ENCODE data around the gene MRPS15.
"Not testable (repeated sequence)": the region's sequence is repeated elsewhere in the genome, so short reads cannot be mapped to it uniquely, and the experiment has no call there.

The MRPS15 gene

DNA sequence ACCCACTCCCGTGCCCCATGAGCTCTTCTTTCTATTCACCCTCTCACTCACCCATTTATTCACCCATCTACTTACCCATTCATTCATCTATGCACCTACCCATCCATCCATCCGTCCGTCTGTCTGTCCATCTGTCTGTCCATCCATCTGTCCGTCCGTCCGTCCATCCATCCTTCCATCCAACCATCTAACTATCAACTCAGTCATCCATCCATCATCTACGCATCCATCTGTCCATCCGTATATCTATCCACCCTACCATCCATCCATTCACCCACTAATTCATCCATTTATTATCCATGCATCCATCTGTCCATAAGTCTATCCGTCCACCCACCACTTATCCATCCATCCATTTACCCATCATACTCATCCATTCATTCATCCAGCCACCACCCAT is 29.3 kb upstream of the MRPS15 start:
- CTCF ChIA-PET: no interaction called here

DNA sequence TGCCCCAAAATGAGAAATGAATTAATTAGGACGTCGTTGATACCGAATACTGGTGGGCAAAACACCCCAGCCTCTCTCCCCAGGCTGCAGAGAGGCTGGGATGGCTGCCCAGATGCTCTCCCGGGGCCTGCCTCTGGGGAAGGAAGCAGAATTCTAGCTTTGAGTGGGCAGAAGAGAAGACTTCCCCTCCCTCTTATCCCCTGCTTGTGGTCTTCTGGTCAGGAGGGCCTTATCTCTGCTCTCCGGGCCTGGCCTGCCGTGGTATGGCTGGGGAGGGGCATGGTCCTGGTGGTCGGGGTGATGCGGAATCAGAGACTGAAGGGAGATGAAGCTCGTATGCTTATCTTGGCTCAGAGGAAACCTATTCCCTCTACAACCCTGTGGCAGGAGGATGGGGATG is 28.3 kb upstream of the MRPS15 start:
- H3K27ac ChIP-seq: no peak overlapping the region
- TF ChIP-seq, protein P1, sequence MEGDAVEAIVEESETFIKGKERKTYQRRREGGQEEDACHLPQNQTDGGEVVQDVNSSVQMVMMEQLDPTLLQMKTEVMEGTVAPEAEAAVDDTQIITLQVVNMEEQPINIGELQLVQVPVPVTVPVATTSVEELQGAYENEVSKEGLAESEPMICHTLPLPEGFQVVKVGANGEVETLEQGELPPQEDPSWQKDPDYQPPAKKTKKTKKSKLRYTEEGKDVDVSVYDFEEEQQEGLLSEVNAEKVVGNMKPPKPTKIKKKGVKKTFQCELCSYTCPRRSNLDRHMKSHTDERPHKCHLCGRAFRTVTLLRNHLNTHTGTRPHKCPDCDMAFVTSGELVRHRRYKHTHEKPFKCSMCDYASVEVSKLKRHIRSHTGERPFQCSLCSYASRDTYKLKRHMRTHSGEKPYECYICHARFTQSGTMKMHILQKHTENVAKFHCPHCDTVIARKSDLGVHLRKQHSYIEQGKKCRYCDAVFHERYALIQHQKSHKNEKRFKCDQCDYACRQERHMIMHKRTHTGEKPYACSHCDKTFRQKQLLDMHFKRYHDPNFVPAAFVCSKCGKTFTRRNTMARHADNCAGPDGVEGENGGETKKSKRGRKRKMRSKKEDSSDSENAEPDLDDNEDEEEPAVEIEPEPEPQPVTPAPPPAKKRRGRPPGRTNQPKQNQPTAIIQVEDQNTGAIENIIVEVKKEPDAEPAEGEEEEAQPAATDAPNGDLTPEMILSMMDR (conservative IDR thresholded peaks at IDR 0.05; ENCODE audit: low read depth): no peak
- no peak for DNase-seq (ENCODE audit: low spot score)
- POLR2A ChIA-PET (ENCODE audit: low non-redundant PET): no interaction called here
- CTCF ChIA-PET: interaction anchor here (0.6 kb wide), 1 partner anchor 24 kb away, joined by 3 read pairs; no protein-coding TSS in a partner anchor

More for the DNA sequence above, 29.3 kb upstream of the MRPS15 start:
- H3K27ac ChIP-seq: no peak overlapping the region
- POLR2A ChIA-PET (ENCODE audit: low non-redundant PET): no interaction called here
- TF ChIP-seq, protein P1 (conservative IDR thresholded peaks at IDR 0.05; ENCODE audit: low read depth): no peak
- no peak for DNase-seq (ENCODE audit: low spot score)

DNA sequence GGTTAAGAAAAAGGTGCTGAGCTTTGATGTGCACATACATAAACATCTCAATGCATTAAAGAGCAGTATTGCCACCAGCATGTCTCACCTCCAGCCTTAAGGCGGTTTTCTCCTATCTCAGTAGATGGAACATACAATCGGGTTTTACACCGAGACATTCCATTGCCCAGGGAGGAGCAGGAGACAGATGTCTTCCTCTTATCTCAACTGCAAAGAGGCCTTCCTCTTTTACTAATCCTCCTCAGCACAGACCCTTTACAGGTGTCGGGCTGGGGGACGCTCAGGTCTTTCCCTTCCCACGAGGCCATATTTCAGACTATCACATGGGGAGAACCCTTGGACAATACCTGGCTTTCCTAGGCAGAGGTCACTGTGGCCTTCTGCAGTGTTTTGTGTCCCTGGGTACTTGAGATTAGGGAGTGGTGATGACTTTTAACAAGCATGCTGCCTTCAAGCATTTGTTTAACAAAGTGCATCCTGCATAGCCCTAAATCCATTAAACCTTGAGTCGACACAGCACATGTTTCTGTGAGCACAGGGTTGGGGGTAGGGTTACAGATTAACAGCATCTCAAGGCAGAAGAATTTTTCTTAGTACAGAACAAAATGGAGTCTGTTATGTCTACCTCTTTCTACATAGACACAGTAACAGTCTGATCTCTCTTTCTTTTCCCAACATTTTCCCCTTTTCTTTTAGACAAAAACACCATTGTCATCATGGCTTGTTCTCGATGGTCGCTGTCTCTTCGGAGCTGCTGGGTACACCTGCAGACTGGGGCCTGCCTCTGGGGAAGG is 25.3 kb upstream of the MRPS15 start:
- H3K27ac ChIP-seq; DNase-seq (ENCODE audit: low spot score); POLR2A ChIA-PET (ENCODE audit: low non-redundant PET): not testable (repeated sequence)
- CTCF ChIA-PET: interaction anchor here (0.6 kb wide), 1 partner anchor 491 kb away, joined by 3 read pairs; no protein-coding TSS in a partner anchor

DNA sequence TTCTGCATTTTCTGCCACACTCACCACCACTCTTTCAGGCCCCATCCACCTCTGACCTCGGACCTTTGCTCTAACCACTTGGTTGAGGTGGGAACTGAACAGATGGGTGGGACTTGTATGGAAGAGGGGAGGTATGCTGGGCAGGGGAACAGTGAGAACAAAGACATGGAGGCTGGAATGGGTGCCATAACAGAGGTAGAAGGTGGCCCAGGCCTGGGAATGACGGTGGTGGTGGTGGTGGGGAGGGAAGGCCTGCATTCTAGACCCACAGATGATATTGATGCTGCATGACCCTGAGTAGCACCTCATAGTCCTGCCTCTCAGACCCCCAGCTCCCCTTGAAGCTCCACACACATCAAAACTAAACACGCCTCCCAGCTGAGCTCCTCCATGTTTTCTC is 23.7 kb upstream of the MRPS15 start:
- DNase-seq (ENCODE audit: low spot score): no peak
- no peak overlapping the region for H3K27ac ChIP-seq
- TF ChIP-seq, protein P1 (conservative IDR thresholded peaks at IDR 0.05; ENCODE audit: low read depth): no peak
- CTCF ChIA-PET: no interaction called here
- POLR2A ChIA-PET (ENCODE audit: low non-redundant PET): no interaction called here

DNA sequence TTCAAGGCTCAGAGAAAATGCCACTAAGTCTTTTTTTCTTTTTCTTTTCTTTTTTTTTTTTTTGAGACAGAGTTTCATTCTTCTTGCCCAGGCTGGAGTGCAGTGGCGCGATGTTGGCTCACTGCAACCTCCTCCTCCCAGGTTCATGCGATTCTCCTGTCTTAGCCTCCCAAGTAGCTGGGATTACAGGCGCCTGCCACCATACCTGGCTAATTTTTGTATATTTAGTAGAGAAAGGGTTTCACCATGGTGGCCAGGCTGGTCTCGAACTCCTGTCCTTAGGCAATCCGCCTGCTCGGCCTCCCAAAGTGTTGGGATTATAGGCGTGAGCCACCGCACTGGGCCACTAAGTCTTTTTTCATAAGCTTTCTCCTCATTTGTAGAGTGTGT is 23.1 kb upstream of the MRPS15 start:
- CTCF ChIA-PET: interaction anchor here (0.6 kb wide), 1 partner anchor 1126 kb away, joined by 5 read pairs; no protein-coding TSS in a partner anchor
- DNase-seq (ENCODE audit: low spot score); H3K27ac ChIP-seq; POLR2A ChIA-PET (ENCODE audit: low non-redundant PET): not testable (repeated sequence)

DNA sequence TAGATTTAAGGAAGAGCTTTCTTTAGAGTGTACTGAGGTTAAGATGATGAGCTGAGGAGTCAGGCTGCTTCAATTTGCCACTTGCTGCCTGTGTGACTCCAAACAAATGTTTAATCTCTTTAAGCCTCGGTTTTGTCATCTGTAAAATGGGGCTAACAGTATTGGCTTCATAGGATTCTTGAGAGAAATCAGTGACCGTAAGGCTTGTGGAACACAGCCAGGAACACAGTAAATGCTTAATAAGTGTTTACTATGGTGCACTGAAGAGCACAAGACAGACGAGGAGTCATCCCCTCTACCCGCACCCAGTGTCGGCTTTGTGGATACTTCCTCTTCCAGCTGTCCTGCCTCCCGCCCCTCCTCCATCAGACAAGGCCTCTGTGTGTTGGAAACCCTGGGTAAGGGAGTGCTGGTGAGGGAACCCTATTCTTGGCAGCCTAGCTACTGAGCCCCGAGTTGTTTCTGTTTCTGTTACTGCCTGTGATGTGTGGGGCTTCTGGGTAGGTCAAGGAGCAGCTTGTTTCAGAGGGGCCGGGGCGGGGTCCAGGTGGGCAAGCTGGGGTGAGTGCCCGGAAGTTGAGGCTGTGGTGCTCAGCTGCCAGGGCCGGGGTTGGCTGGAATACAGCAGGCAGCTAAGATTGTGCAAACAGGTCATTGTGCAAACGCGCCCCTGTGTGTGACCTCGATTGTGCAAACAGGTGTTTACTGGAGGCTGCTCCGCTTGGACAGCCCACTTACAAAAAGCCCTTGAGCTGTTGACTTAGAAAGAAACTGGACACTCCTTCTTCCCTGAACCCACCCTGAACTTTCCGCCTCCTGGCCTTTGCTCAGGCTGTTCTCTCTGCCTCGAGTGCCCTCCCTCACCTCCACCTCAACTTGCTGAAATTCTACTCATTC is 22.5 kb upstream of the MRPS15 start:
- TF ChIP-seq, protein P1 (conservative IDR thresholded peaks at IDR 0.05; ENCODE audit: low read depth): no peak
- peak; percentile 10 for DNase-seq (ENCODE audit: low spot score)
- CTCF ChIA-PET: interaction anchor here (0.6 kb wide), 1 partner anchor 1126 kb away, joined by 5 read pairs; no protein-coding TSS in a partner anchor
- peak overlapping the region; percentile 45 for H3K27ac ChIP-seq
- POLR2A ChIA-PET (ENCODE audit: low non-redundant PET): interaction anchor here (0.6 kb wide), 1 partner anchor 603 kb away, joined by 6 read pairs; no protein-coding TSS in a partner anchor

DNA sequence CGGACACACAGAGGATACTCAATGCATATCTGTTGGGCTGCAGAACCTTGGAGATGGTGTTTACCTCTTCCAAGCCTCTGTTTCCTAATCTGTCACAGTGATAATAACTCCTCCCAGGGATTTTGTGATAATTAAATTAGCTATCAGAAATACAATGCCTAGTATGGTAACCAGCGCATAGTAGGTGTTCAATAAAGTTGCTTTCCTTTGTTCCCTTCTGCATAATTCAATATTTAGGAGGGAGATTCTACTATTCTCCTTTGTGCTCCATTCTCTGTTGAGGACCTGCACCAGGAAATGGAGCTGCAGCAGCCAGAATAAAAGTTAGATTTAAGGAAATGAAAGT is 21.9 kb upstream of the MRPS15 start:
- DNase-seq (ENCODE audit: low spot score): no peak
- TF ChIP-seq, protein P1 (conservative IDR thresholded peaks at IDR 0.05; ENCODE audit: low read depth): no peak
- H3K27ac ChIP-seq: no peak overlapping the region
- ChIA-PET POLR2A (ENCODE audit: low non-redundant PET) (no interaction called here), CTCF (no interaction called here)

Data from RWPE1 (cell line).